Effector memory CD4-positive, alpha-beta T cell (primary cell): Measurements from ENCODE around the gene DNAJA4.

ENCODE experiments used
- DNase-seq, 3 donors: peaks; one replicate each; pipeline ENCODE4 v3.0.0-alpha.2; 2020
- H3K27ac ChIP-seq: 2 replicates; pipeline ENCODE4 v1.7.0; 2013; ENCODE audit warnings: mild to moderate bottlenecking, low read length, moderate library complexity; ENCODE audit not compliant: insufficient read depth, poor library complexity, severe bottlenecking
- H3K27me3 ChIP-seq: replicated peaks from 2 replicates; pipeline ENCODE4 v1.7.0; 2013; ENCODE audit warnings: mild to moderate bottlenecking, low read length; ENCODE audit not compliant: insufficient read depth, control insufficient read depth, poor library complexity, severe bottlenecking
- H3K36me3 ChIP-seq: 2 replicates; pipeline ENCODE4 v1.7.0; 2013; ENCODE audit warnings: mild to moderate bottlenecking, low read length, moderate library complexity; ENCODE audit not compliant: control insufficient read depth, insufficient read depth
- H3K4me1 ChIP-seq: 2 replicates; pipeline ENCODE4 v1.7.0; 2013; ENCODE audit warnings: low read length, mild to moderate bottlenecking; ENCODE audit not compliant: control insufficient read depth, insufficient read depth, poor library complexity, severe bottlenecking
- H3K4me3 ChIP-seq: 2 replicates; pipeline ENCODE4 v1.7.0; 2013; ENCODE audit warnings: low read length, low read depth, mild to moderate bottlenecking; ENCODE audit not compliant: insufficient read depth, poor library complexity, severe bottlenecking
- H3K9me3 ChIP-seq: 2 replicates; pipeline ENCODE4 v1.7.0; 2013; ENCODE audit warnings: mild to moderate bottlenecking, low read length, moderate library complexity; ENCODE audit not compliant: control insufficient read depth

Gene DNAJA4

DNA sequence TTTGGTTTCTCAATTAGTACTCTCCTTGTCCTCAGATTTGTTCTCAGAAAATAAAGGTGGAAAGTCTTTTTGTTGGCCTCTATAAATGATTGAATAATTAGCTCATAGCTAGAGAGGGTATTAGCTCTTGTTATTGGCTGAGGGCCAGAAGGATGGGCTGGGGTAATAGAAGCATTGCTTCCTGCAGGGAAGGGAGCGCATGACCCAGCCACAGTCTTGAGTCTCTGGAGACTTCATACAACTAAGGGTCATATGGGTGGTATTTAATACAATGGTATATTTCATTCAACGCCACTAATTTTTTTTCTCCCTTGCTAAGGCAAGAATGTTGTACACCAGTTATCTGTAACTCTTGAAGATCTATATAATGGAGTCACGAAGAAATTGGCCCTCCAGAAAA lies 8.4 kb downstream of the DNAJA4 start:
- no peak for DNase-seq
- no peaks in the 10 kb centered on the region for H3K27me3 ChIP-seq
- H3K36me3 ChIP-seq = peaks cover 21% of the 10 kb centered on the region
- H3K27ac ChIP-seq = no peak overlapping the region
- H3K4me1 ChIP-seq = no peaks in the 10 kb centered on the region
- H3K9me3 ChIP-seq = no peaks in the 10 kb centered on the region
- no peak overlapping the region for H3K4me3 ChIP-seq

DNA sequence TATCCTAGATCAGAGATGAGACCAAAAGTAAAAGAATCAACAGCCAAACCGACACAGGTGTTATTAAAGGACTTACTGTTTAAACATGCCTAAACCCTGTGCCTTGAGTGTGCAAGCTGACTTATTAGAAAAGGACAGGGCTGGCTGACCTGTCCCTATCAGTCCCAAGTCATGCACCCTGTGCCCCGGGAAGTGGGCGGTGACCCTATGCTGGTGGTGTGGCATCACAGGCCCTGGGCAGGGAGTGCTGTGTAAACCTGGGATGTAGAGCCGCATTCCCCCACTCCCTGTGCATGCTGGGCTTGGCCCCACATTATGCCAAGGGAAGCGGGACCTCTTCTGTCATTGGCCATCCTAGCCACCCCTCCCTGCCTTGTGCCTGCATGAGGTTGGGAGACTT lies 10.6 kb downstream of the DNAJA4 start:
- DNase-seq = no peak
- no peak overlapping the region for H3K27ac ChIP-seq

DNA sequence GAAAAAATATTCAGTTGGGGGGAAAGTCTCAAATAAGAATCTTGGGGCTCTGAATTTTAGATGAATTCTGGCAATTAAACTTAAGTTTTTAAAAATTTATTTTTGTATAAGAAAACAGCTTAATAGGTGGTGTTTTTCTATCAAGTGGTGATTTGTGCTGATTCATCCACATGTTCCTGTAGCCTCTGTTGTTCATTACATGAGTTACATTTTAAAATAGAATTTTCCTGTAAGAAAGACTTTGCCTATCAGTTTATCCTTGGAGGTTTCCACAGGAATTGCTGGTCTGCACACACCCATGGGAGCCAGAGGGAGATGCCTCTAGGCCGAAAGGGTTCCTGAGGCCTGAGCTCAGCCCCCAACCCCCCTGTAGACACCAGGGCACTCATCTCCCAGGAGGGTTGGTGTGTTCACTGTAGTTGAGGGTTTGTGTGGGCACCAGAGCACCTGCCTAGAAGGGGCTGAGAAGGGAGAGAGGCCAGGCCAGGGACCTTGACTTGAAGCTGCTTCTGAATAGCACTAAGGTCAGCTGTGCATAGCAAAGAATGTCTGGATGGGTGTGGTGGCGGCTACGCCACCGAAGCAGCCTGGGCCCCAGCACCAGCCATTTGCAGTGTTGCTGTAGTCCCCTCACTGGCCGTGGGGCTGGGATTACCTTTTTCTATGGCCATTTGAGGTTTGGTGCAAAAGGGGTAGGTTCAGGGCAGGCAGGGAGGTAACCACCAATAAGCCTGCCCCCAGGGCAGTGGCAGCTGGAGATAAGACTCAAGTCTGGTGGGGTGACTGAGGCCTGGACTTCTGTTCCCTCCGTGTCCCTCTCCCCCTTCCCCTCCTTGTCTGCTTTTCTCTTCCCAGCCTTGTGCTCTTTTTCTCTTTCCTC lies 11.9 kb downstream of the DNAJA4 start:
- DNase-seq = no peak
- Histone ChIP-seq H3K27me3 (no peaks in the 10 kb centered on the region), H3K36me3 (peaks cover 38% of the 10 kb centered on the region), H3K9me3 (no peaks in the 10 kb centered on the region), H3K4me3 (no peak overlapping the region), H3K27ac (no peak overlapping the region), H3K4me1 (no peaks in the 10 kb centered on the region)

More for the DNA sequence above, 10.6 kb downstream of the DNAJA4 start:
- Histone ChIP-seq H3K27me3 (no peaks in the 10 kb centered on the region), H3K4me3 (no peak overlapping the region), H3K9me3 (no peaks in the 10 kb centered on the region), H3K36me3 (peaks cover 26% of the 10 kb centered on the region), H3K4me1 (no peaks in the 10 kb centered on the region)

DNA sequence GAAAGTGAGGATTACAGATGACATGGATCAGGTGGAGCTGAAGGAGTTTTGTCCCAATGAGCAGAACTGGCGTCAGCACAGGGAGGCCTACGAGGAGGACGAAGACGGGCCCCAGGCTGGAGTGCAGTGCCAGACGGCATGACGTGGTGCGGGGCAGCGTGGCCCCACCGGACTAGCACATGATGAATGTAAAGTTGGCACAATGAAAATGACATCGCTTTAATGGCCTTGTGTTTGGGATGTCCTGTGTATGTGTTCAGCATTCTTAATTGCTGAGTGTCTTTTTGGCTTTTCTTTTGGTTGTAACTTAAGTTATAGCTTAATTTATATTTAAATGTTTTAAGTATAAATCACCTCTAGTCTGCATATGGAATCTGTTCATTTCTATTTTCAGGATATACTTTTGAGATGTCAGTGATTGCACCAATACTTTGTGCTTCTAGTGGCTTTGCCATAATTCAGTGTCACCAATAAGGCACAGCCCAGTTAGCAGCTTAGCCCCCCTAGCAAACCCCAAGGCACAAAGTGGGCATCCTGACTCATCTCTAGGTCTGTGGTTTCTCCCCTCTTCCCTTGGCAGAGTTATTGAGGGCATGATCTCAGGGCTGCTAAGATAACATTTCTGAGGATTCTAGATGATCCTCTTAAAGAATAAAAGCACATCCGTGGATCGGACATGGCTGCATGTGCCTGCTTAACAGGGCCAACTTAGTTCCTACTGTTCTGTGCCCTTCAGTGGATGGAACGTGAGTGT lies 16.1 kb downstream of the DNAJA4 start:
- no peaks in the 10 kb centered on the region for H3K27me3 ChIP-seq
- H3K4me3 ChIP-seq = no peak overlapping the region
- peaks cover 38% of the 10 kb centered on the region for H3K36me3 ChIP-seq
- DNase-seq = no peak
- H3K4me1 ChIP-seq = no peaks in the 10 kb centered on the region
- no peaks in the 10 kb centered on the region for H3K9me3 ChIP-seq
- H3K27ac ChIP-seq = no peak overlapping the region

GRCh38 chr15:78282324-78282723 lies 18.0 kb downstream of the DNAJA4 start:
- Histone ChIP-seq H3K27ac (no peak overlapping the region), H3K27me3 (no peaks in the 10 kb centered on the region), H3K9me3 (no peaks in the 10 kb centered on the region), H3K4me3 (no peak overlapping the region), H3K4me1 (no peaks in the 10 kb centered on the region), H3K36me3 (peaks cover 47% of the 10 kb centered on the region)
- DNase-seq = no peak

- DNase-seq = no peak
- peaks cover 65% of the 10 kb centered on the region for H3K36me3 ChIP-seq
Measured at GRCh38 chr15:78284758-78285157, 20.4 kb downstream of the DNAJA4 start.

DNA sequence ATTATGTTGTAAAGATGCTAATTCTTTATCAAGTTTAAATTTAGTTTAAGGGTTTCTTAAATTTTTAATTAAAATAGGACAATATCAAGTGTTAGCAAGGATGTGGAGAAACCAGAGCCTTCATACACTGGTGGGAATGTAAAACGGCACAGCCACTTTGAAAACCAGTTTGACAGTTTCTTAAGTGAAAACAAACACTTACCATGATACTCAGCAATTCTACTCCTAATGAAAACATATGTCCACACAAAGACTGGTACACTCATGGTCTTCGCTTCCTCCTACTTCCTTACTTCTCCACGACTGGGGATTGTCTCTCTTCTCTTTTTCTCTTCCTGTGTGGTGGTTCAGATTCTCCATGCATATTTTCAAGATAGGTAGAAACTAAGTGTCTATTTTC lies 25.9 kb downstream of the DNAJA4 start:
- no peak overlapping the region for H3K27ac ChIP-seq
- no peaks in the 10 kb centered on the region for H3K9me3 ChIP-seq
- H3K4me1 ChIP-seq = no peaks in the 10 kb centered on the region
- peaks cover 48% of the 10 kb centered on the region for H3K36me3 ChIP-seq
- DNase-seq = no peak
- H3K4me3 ChIP-seq = no peak overlapping the region
- no peaks in the 10 kb centered on the region for H3K27me3 ChIP-seq

More at GRCh38 chr15:78284758-78285157, 20.4 kb downstream of the DNAJA4 start:
- no peaks in the 10 kb centered on the region for H3K27me3 ChIP-seq
- H3K27ac ChIP-seq = no peak overlapping the region
- no peaks in the 10 kb centered on the region for H3K4me1 ChIP-seq
- no peaks in the 10 kb centered on the region for H3K9me3 ChIP-seq
- H3K4me3 ChIP-seq = no peak overlapping the region

GRCh38 chr15:78291052-78291451 lies 26.7 kb downstream of the DNAJA4 start:
- Histone ChIP-seq H3K36me3 (peaks cover 46% of the 10 kb centered on the region), H3K27ac (no peak overlapping the region), H3K4me3 (no peak overlapping the region), H3K9me3 (no peaks in the 10 kb centered on the region), H3K27me3 (no peaks in the 10 kb centered on the region), H3K4me1 (no peaks in the 10 kb centered on the region)
- DNase-seq = no peak

GRCh38 chr15:78291698-78292097 lies 27.3 kb downstream of the DNAJA4 start:
- no peaks in the 10 kb centered on the region for H3K27me3 ChIP-seq
- no peaks in the 10 kb centered on the region for H3K9me3 ChIP-seq
- H3K27ac ChIP-seq = no peak overlapping the region
- no peaks in the 10 kb centered on the region for H3K4me1 ChIP-seq
- H3K36me3 ChIP-seq = peaks cover 43% of the 10 kb centered on the region
- H3K4me3 ChIP-seq = no peak overlapping the region
- DNase-seq = no peak

GRCh38 chr15:78292219-78292618 lies 27.9 kb downstream of the DNAJA4 start:
- no peak overlapping the region for H3K4me3 ChIP-seq
- H3K27me3 ChIP-seq = no peaks in the 10 kb centered on the region
- H3K27ac ChIP-seq = no peak overlapping the region
- peaks cover 38% of the 10 kb centered on the region for H3K36me3 ChIP-seq
- no peaks in the 10 kb centered on the region for H3K4me1 ChIP-seq
- no peaks in the 10 kb centered on the region for H3K9me3 ChIP-seq
- DNase-seq = no peak
